ENCODE results near the gene FMNL2.
"Not testable (repeated sequence)": the region's sequence is repeated elsewhere in the genome, so short reads cannot be mapped to it uniquely, and the experiment has no call there.

The FMNL2 gene

DNA sequence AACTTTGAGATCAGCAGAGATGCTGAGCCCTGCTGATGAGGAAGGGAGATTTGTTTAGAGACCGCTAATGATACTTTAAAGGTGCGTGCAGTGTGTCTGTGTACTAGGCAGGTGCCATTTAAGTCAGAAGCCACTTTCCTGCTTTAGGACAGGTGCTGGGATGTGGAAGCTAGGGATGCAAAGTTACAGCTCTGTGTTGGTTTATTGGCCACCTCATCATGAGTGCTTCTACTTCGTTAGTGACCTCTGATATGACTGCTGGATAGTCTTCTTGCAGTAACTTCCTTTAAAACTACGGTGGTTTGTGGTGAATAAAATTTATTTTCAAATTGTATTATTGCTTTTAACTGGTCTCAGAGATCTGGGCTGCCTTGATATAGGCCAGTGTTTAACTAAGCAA lies 44.1 kb downstream of the FMNL2 start:
- no peak for DNase-seq

DNA sequence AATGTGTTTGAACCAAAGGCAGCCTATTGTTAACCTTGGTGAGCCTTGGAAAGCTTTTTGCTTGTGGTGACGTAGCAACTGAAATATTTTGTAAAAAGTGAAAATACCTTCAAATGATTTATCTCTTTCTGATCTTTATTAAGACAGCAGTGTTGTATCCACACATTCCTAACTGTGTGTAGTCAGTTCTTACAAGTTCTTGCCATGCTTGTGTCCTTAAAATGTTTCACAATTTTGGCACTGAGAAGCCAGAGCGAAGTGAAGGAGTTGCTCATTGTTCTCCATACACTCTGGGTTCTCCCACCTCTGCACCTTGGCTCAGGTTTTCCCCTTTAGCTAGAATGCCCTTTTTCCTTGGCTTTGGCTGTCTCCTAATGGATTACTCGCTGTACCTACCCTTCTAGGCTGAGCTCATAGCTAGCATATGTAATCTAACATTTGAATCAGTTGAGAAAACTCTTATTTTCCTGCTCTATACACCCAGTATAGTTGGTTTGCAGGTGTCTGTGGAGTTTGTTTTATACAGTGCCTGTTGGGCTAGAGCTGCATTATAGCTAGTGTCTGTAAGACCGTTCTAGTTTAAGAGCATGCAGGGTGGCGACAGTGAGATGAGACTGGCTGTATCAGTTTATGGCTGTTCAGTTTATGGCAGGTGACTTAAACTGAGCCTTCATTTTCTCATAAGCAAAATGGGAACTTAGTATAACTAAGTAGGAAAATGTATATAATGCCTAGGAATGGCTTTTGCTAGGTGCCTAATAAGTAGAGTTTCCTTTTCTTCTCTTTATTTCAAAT lies 45.5 kb downstream of the FMNL2 start:
- no peak for DNase-seq

DNA sequence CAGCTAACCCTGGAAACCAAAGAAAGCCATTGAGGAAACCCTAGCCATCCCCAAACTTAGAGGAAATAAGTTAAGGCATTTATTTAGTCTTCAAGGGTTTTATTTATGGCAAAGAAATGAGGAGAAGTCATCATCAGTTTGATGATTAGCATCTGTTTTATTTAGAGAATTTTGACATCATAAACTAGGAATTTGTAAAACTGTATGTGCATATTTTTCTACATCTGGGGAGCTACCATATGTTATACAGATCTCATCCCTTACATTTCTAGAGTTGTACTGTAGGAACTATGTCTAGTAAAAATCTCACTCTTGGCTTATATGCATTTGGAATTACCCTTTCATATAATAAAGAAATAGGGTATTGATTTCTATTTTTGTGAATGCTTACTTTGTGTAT lies 48.7 kb downstream of the FMNL2 start:
- DNase-seq: no peak

DNA sequence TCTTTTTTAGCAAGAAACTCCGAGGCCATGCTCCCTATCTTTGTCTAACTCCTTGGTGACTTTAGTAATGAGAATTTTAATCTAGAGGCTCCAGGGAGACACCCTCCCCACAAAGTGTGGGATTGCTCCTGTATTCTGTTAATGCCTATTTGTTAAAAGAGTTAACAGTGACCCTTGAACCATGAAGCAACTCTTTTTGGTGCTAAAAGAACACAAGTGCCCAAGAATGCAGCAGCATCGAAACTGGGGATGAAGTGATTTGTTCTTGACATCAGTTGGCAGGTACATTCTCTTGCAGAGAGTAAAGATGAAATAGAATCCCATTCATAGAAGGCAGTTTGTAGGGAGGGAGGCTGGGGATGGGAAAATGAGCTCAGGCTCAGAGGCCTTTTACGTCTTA lies 50.0 kb downstream of the FMNL2 start:
- no peak for DNase-seq

DNA sequence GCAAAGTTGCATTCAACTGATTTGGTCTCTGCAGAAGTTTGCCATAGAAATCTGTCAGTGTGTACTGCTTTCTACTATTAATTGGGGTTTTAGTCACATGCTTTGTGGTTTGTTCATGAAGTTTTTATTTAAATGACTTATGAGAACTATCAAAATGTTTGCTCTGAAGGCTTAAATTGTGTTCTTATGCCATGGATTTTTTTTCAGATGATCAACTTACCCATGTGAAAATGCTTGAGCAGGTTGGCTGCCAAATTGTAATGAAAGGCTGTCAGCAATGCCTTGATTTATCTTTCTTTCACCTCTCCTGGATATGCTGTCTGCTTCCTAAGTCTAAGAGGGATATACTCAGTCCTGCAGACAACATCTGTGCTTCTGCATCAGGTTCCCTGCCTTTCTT lies 50.7 kb downstream of the FMNL2 start:
- no peak for DNase-seq

DNA sequence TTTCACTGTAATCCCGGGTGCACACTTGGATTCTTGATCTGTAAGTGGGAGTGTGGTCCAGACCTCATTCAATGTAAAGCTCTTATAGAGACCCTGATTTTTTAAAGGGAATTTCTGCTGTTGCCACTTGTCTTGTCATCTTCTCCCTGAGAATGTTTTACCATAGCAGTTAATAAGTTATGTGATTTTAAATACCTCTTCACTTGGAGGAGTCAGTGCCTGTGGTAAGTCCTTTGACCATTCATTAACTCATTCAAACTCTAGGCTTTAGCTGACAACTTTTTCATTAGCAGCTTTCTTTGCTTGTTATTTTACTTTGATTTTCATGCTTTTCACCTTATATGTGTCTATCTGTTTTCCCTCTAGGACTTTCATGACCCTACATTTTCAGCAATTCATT lies 51.3 kb downstream of the FMNL2 start:
- DNase-seq: no peak

DNA sequence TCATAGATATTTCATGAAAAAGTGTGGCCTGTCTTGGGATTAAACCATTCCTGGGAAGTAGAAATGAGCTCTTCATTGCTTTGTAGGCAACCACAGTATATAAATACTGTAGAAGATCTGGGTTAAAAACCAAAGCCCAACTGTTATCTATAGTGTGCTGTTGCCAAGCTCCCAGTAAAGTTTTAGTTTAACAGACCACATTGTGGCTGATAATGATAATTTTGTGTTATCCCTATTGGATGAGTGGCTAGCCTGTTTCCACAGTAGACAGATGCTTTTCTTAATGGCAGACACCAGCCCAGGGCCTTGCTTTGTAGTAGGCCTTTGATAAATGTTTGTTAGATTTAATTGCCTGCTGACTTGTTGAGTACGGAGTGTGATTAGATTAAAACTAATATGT lies 52.1 kb downstream of the FMNL2 start:
- no peak for DNase-seq

DNA sequence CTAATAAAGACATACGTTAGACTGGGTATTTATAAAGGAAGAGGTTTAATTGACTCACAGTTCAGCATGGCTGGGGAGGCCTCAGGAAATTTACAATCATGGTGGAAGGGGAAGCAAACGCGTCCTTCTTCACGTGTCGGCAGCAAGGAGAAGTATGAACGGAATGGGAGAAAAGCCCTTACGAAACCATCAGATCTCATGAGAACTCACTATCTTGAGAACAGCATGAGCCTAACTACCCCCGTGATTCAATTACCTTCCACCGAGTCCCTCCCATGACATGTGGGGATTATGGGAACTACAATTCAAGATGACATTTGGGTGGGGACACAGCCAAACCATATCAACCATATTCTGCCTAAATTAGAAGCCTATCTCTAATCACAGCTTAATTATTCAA lies 53.3 kb downstream of the FMNL2 start:
- not testable (repeated sequence) for DNase-seq

DNA sequence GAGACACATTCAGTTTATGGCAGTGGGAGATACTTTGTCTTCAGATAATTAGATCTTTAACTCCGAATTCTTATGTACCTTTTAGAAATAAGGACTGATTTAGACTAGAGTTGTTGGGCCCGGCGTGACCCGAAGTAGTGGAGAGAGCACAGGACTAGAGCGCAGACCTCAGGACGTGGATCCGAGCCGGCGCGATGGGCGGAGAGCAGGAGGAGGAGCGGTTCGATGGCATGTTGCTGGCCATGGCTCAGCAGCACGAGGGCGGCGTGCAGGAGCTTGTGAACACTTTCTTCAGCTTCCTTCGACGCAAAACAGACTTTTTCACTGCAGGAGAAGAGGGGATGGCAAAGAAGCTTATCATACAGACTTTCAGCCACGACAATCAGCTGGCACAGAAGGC lies 54.5 kb downstream of the FMNL2 start:
- DNase-seq: no peak

DNA sequence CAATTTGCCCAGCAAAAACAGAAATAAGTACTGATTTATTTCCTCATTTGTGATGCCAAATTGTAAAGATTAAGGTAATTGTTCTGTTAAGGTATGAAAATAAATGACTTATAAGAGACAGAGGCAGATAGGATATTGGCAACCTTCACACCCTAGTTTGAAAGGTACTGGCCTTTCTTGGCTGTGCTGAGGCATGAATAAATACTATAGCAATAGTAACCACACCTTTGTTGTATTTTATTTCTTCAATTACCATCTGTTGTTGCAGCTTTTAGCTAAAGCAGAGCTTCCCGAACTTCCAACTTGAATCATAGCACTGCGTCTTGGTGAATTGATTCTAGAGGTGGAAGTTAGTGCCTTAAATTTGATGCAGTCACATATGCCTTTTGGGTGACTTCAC lies 55.9 kb downstream of the FMNL2 start:
- no peak for DNase-seq

DNA sequence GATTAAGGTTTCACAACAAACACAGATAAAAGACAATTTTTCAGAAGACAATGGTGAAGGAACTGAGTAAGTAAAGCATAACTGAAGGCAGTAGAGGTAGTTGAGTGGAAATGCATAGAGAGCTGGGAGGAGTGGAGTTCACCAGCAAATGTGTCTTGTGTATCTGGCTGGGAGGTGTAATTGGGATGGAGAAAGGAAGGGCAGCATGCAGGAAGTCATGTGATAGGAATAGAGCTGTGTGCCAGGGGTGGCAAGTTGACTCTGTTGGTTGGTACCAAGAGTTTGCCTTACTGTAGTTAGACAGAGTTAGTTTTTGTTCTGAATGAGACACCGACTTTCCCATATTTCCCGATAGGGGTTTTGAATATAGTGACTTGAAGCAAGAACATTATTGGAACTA lies 56.3 kb downstream of the FMNL2 start:
- no peak for DNase-seq

DNA sequence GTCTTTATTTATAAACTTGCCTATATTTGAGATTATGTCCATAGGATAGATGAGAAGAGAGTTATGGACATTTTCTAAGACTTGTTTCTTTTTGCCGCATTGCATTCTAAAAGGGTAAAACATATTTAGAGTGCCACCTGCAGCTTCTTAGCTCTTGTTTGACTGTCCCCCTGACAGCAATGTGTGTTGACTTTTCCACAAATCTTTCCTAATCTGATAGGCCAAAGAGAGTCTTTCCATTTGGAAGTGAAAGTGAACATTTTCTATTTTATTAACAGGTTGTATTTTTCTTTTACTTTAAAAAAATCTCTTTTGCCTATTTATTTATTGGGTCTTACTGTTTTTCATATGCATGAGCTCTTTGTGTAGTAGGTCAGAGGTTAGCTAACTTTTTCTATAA lies 58.4 kb downstream of the FMNL2 start:
- no peak for DNase-seq

DNA sequence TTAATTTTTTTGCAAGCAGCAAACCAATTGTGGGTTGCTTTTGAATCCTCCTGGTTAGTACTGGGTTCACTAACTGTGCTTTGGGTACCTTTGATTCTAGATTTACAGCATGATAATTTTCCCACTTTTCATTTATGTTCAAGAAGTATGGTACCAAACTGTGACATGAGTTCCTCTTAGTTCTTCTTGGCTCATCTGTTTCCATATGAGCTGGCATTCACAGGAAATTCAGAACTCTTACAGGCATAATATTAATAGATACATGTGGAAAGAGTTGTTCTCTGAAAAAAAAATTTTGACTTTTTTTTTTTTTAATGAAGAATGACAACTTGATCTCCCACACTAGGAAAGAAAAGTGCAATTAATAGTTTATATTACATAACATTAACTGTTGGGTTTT lies 59.4 kb downstream of the FMNL2 start:
- no peak for DNase-seq

DNA sequence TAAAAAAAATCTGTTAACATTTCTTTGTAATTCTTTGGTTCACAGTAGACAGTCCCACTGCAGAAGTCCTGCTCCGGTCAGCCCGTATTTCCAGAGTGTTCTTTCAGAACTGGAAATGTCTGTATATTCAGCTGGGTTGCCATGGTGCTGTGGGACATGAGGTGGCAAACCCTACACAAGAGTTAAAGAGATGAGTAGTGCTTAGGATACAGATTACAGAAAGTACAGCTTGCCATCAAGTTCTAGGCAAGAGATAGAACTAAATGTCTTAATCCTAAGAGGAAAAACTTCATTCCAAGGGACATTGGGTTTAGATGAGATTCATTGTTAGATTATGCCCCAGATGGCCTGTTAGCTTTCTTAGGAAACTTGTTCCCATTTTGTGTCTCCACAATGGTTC lies 60.1 kb downstream of the FMNL2 start:
- no peak for DNase-seq

DNA sequence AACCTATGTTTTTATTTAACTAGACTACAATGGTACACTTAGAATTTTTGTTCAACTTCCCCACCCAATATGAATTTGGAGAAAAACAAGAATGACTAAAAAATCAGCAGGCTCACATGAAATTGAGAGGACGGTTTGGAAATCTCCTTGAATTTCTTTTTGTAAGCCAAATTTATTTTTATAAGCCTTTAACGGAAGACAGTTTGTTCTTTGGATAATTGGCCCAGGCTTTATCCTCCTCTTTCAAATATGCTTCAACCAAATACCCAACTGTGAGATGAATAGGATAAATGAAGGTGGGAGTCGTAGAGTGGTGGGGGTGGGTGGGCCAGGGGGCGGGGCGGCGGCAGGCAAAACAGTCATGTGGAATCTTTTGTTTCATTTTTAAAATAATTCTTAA lies 60.6 kb downstream of the FMNL2 start:
- DNase-seq: no peak

DNA sequence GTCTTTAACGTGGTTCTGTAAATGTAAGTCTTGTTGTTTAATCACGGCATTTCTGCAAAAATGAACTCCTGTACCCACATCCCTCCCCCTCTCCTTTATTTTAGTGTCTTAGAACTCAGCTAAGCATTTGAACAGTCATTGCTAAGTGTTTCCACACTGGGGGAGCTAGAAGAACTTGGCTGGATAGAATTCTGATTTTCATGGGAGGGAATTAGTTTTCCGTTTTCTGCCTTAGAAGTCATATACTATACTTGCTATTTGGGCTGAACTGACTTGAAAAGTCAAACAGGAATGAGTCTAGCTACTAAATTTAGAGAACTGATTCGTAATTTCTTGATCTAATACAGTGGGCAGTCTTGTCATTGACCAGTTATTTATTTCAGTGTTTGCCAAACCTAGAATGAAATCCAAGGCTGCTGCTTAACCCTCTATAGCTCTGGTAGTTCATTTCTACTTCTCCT lies 61.1 kb downstream of the FMNL2 start:
- no peak for DNase-seq

DNA sequence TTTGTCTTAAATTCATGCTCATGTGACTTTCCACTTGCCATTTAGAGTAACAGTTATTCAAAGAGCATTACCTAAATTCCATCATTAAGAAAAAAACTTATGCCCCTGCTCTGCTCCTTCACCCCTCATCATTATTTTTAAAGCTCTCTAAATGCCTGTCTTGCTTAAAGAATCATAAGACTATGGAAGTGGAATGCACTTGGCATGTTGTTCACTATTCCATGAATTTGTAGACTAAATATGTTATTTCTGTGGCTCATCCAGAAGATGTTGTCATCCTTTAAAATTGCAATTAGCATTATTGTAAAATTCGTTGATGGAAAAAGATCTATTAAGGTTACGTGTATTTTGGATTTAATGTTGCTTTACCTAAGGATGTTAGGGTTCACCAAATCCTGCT lies 61.8 kb downstream of the FMNL2 start:
- DNase-seq: no peak

DNA sequence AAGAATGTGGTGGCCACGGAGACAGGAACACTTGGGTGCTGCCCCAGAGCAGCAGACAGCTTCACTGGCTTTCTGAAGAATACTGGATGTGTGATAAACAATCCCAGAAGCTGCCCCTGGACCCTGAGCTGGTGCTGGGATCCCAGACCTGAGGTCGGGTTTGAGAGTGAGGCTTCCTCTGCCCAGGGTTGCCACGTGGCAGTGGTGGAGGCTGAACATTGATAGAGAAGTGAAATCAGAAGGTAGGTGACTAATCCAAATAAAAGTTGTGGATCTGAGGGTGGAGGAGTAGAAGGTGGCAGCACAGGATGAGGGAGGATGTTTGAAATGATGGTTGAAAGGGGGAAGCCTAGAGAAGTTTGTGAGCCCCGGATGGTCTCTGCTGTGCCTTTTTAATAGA lies 64.0 kb downstream of the FMNL2 start:
- DNase-seq: no peak

DNA sequence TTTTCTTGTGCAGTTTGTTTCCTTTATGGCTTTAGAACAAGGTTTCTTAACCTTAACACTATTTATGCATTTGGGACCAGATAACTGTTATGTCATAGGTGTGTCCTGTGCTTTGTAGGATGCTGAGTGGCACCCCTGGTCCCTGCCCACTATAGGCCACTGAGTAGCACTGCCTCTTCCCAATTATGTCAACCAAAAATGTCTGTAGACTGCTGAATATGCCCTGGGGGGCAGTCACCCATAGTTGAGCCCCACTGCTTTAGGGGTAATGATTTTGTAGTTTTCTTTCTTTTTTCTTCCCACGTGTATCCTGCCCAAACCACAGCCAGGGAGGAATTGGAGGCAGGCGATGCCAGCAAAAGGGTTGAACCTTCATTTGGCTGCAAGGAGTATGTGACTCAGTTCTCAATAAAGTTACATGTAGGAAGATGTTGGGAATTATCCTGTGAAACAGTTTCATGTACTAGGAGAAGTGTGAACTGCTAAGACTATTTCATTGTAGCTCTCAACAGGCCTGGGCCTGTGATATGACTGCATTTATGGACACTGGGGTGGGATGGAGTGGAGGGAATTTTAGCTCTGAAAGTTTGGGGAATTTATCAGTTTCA lies 65.7 kb downstream of the FMNL2 start:
- no peak for DNase-seq

DNA sequence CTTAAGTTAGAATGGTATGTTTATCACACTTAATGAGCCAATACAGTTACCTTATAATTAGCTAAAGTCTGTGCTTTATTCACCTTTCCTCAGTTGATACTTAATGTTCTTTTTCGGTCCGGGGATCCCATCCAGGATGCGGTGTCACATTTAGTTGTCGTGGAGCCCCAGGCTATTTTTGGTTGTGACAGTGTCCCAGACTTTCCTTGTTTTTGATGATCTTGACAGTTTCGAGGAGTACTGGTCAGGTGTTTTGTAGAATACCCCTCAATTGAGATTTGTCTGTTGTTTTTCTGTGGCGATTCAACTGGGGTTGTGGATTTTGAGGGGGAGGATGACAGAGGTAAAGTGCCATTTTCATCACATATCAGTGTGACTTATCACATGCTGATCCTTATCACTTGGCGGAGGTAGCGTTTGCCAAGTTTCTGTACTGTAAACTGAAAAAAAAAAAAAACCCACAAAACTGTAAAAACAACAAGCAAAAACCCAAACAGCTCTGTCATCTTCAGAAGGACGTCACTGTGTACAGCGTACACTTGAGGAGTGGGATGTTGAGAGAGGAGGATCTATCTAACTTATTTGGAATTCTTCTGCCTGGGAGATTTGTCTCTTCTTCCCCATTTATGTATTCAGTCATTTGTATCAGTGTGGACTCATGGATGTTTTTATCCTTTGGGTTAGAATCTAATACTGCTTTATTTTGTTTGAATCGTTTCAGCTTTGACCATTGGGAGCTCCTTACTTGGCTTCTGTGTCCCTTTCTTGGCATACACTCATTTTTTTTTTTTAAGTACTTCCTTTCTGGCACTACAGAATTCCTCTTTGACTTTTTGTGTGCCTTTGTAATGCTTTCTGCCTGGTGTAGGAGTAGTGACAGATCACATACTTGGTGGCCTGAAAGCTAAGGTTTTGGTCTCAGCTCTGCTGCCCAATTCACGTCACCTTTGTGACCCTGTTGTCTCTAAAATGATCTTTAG lies 68.1 kb downstream of the FMNL2 start:
- DNase-seq: no peak

DNA sequence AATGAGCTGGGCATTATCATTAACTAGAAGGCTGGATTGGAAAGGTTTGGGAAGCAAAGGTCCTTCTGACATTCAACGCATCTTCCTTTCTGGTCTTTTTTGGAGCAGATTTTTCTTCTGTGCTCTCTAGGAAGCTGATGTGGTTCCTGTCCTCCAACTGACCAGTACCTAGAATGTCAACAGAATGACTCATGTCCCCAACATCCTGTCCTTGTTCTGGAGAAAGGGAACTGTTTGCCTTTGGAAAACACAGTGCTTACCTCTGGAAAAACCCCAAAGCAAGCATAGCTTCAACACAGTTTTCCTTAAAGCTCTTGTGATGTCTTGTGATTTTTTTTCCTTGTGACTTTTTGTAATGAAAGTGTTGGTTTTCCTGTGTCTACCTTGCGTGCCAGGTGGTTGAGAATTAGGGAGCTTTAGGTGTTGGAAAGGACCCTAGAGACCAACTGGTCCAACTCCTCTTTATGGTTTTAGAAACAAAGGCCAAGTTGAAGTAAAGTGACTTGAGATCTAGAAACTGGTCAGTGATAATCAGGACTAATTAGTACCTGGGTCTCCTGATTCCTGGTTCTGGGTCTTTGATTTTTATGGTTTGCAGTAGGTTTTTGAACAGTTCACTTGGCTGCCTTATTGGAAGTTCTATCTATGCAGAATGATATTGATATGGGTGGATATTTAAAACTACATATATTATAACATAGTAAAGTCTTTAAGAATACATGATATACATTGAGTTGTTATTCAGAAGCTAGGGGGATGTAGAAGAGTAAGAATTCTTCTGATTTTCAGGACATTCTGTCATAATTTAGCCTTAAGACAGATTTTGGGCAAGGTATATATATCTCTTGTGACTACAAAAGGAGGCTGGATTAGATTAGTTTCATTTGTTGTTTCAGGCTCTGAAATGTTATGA lies 70.5 kb downstream of the FMNL2 start:
- DNase-seq: no peak

DNA sequence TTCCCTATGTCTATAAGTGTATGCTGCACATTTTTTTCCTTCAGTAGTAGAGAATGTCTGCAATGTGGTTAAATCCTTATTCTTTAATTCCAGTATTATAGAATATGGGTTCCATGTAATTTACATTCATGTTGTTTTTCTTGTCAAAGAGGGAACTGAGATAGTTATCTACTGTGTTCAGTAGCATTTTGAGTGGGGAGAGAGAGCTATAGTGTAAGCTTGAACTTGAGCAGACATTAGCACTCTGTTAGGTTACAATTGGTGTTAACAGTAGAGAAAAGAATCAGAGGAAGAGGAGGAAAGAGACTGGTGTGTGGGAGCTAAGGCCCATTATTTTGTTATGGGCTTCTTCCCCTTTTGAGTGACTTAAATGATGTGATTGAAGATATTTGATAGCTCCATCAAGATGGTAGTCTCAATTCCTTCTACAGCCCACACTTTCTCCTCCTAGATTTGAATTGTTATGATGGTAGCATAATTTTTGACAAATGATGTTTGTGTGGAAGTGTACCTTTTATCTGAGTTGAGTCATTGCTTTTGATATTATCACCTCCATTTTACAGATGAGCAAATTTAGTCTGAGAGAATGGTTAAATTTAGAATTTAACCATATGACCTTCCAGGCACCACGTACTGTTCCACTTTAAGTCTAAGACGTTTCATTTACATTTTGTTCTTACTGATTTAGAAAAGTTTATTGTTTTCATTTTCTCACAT lies 71.3 kb downstream of the FMNL2 start:
- no peak for DNase-seq
